GM12872 (cell line): ENCODE measurements around the gene RHBDL3.

Experiments
- TF ChIP-seq, protein P1 (sequence below): IDR thresholded peaks from 3 replicates; pipeline ENCODE4 v1.5.1; 2011; ENCODE audit warnings: low read depth, mild to moderate bottlenecking, low read length, moderate library complexity; ENCODE audit not compliant: insufficient read depth

RHBDL3 gene

DNA sequence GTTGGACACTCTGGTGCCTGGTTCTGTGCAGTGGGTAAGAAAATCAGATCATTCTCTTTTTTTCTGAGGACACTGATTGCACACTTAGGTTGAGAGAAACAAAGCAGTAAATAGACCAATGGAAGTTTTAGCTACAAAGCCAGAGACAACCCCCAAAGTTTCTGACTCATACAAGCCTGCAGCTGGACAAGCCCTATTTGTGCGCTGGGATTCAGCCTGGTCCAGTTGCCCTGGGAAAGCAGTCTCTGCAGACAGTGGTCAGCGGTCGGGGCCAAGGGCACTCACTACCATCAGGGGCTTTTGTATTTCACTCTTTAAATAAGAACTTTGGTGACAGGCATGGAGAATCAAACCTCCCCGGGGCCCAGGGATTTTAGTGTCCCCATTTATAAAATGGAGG is 6.0 kb upstream of the RHBDL3 start:
- TF ChIP-seq, protein P1, sequence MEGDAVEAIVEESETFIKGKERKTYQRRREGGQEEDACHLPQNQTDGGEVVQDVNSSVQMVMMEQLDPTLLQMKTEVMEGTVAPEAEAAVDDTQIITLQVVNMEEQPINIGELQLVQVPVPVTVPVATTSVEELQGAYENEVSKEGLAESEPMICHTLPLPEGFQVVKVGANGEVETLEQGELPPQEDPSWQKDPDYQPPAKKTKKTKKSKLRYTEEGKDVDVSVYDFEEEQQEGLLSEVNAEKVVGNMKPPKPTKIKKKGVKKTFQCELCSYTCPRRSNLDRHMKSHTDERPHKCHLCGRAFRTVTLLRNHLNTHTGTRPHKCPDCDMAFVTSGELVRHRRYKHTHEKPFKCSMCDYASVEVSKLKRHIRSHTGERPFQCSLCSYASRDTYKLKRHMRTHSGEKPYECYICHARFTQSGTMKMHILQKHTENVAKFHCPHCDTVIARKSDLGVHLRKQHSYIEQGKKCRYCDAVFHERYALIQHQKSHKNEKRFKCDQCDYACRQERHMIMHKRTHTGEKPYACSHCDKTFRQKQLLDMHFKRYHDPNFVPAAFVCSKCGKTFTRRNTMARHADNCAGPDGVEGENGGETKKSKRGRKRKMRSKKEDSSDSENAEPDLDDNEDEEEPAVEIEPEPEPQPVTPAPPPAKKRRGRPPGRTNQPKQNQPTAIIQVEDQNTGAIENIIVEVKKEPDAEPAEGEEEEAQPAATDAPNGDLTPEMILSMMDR: no peak

DNA sequence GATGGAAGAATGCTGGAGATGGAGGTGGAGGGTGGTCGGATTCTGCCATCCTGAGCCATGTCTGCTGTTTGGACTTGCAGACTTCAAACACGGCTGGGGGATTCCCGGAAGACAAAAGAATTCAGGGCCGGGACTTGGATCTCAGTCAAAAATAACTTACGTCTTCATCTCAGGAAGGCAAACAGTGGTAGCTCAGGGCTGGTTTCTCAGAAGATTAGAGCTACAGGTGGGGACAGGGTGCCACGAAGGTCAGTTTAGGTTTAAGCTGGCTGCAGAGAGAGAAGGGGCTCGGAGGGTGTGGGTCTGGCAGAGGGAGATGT is 4.3 kb upstream of the RHBDL3 start:
- TF ChIP-seq, protein P1: no peak

DNA sequence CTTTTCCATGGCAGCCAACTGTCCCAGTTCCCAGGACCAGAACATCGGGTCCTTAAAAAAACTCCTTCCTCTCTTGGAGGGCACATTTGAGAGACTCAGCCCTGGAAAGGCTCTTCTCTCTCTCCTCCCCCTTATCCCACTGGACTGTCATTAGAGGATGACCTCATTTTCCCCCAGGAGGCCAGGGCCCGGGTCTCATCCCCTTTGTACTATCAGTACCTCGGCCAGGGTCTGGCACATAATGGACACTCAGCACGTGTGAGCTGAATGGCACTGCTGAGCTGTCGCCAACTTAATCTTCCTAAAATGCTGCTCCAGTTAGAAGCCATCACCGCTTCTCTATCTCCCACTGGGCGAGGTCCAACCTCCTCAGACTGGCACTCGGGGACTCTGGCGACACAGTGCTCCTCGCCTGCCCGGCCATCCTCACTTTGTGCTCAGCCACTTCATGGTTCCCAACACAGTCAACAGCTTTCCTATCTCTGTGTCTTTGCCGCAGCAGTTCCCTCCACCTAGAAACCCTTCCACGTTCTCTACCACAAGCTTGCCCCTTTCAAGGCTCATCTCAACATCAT is 3.6 kb upstream of the RHBDL3 start:
- TF ChIP-seq, protein P1: no peak

DNA sequence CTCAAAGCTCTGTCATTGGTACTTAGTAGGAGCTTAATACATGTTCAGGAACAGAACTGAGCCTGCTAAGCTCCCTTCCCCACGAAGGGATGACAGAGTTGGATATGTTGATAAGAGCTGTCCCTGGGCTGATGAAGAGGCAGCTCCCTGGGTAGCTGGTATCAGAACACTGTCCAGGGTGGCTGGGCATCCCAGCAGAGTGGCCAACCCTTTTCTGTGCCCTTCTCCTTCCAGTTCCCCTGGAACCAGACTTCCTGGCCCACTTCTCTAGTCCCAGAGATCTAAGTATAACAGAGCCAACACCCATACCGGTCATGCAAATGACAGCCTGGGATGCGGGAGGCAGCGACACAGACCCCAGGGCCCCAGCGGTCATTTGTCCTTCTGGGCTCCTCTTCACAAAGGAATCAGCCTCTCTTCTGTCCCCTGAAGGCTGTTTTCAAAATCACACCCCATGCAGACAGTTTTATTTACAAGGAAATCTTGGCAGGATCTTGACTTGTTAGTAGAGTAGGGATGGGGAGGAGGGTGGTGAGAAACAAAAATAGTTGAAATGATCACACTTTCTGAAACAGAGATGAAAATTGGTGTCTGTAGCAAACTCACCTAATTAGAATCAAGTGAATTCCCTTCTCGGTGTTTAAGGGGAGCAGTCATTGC is 1.4 kb upstream of the RHBDL3 start:
- TF ChIP-seq, protein P1: no peak

DNA sequence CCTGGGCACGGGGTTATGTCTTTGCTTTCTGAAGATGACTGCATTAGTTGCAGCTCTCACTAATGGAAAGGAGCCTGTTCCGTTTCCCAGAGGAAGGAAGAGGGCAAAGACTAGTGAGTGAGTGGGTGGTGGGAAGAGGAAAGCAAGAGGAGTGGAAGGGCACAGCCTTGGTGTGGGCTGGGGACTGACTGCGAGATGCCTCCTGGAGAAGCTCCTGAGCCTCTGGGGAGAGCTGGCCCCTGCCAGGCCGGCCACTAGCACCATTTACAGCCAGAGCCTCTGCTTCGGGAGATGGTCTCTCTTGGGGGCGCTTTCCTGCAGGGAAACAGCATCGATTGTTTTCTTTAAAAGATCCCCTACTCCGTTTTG is 825 bp upstream of the RHBDL3 start:
- TF ChIP-seq, protein P1: no peak

DNA sequence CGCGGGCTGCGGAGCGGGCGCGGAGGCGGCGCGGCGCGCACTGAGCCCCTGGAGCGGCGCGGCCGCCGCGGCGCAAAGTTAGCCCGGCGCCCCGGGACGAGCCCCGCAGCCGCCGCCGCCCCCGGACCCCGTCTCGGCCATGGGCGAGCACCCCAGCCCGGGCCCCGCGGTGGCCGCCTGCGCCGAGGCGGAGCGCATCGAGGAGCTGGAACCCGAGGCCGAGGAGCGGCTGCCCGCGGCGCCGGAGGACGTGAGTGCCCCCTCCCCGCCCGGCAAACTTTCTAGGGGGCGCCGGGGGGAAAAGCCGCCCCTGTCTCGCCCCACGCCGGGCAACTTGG is 388 bp downstream of the RHBDL3 start:
- TF ChIP-seq, protein P1: no peak

DNA sequence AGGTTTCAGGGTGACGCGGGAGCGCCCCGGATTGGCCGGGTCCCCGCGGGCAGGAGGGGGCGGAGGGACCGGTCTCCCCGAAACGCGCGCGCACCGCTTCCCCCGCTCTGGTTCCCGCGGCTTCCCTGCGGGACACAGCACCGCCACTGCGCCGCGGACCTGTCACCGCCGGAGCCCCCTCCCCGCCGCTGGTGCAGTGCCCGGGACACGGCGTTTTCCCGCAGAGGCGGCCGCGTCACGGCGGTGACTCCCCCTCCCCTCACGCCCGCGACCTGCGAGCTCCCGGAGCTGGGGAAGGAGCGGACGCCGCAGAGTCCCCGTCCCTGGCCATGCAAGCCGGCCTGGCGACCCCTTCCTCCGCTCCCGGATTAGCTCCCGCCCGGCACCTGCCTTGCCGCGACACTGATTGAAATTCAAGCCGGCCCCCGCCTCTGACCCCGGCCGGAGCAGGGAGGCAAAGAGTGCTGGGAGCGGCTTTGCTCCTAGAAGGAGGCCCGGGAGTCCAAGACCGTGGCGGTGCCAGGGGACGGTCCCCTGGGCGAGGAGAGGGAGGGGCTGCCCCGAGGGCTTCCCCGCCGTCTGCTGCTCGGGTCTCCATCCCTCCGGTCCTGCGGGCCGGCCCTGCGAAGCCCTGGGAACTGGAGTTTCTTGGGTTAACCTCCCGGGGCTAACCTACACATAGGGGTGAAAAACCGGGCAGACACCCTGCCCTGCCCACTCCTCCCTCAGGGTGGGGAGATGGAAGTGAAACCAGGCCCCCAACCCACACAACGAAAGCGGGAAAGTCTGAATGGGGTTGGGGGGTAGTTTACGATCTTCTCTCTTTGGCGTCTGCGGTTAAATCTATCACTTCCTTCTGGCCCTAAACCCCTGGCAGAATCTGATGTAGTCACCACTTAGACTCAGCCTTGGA is 1.0 kb downstream of the RHBDL3 start:
- TF ChIP-seq, protein P1: no peak
